Measurements from ENCODE around the gene KAT14.

The KAT14 gene

GRCh38 chr20:18165553-18165952 lies 27.9 kb downstream of the KAT14 start:
- no peak for TF ChIP-seq CSDC2 (CRISPR knock-in tag; IDR thresholded peaks at IDR 0.05)
- no peak for TF ChIP-seq ZFP3 (CRISPR knock-in tag; IDR thresholded peaks at IDR 0.05)
- no peak for TF ChIP-seq ISL1 (CRISPR knock-in tag; IDR thresholded peaks at IDR 0.05)
- no peak for TF ChIP-seq BACH2 (CRISPR knock-in tag; IDR thresholded peaks at IDR 0.05; ENCODE audit: borderline replicate concordance)
- no peak for TF ChIP-seq OSR1 (CRISPR knock-in tag; IDR thresholded peaks at IDR 0.05)
- no peak for TF ChIP-seq ZNF8 (CRISPR knock-in tag; IDR thresholded peaks at IDR 0.05)
- TF ChIP-seq ZNF565 (CRISPR knock-in tag; conservative IDR thresholded peaks at IDR 0.05; ENCODE audit: low read depth) = no peak
- no peak for TF ChIP-seq POU6F1 (CRISPR knock-in tag; IDR thresholded peaks at IDR 0.05; ENCODE audit: borderline replicate concordance, low read depth)
- TF ChIP-seq SNAI2 (CRISPR knock-in tag; IDR thresholded peaks at IDR 0.05) = no peak
- no peak for TF ChIP-seq TCF4 (CRISPR knock-in tag; IDR thresholded peaks at IDR 0.05; ENCODE audit: borderline replicate concordance)
- TF ChIP-seq TOX (CRISPR knock-in tag; IDR thresholded peaks at IDR 0.05; ENCODE audit: borderline replicate concordance) = no peak
- no peak for TF ChIP-seq GLIS3 (CRISPR knock-in tag; IDR thresholded peaks at IDR 0.05)
- TF ChIP-seq CREB5 (CRISPR knock-in tag; IDR thresholded peaks at IDR 0.05; ENCODE audit: low read depth) = no peak
- no peak for TF ChIP-seq PATZ1 (CRISPR knock-in tag; IDR thresholded peaks at IDR 0.05; ENCODE audit: borderline replicate concordance)
- TF ChIP-seq ZC3H10 (CRISPR knock-in tag; IDR thresholded peaks at IDR 0.05) = no peak
- no peak for TF ChIP-seq RARB (CRISPR knock-in tag; IDR thresholded peaks at IDR 0.05)
- TF ChIP-seq ESRRG (CRISPR knock-in tag; IDR thresholded peaks at IDR 0.05) = no peak
- no peak for TF ChIP-seq ZFP30 (CRISPR knock-in tag; IDR thresholded peaks at IDR 0.05)
- no peak for TF ChIP-seq CSRNP3 (CRISPR knock-in tag; IDR thresholded peaks at IDR 0.05)
- ATAC-seq = no peak

GRCh38 chr20:18166241-18166881 lies 28.7 kb downstream of the KAT14 start:
- no peak for ATAC-seq

More at GRCh38 chr20:18166241-18166881, 28.7 kb downstream of the KAT14 start:
- TF ChIP-seq BACH2 (CRISPR knock-in tag; IDR thresholded peaks at IDR 0.05; ENCODE audit: borderline replicate concordance) (no peak), ZNF70 (CRISPR knock-in tag; IDR thresholded peaks at IDR 0.05) (no peak), GLIS3 (CRISPR knock-in tag; IDR thresholded peaks at IDR 0.05) (no peak), TSHZ2 (CRISPR knock-in tag; IDR thresholded peaks at IDR 0.05) (no peak), RARB (CRISPR knock-in tag; IDR thresholded peaks at IDR 0.05) (no peak), ZNF565 (CRISPR knock-in tag; conservative IDR thresholded peaks at IDR 0.05; ENCODE audit: low read depth) (no peak), ZFP3 (CRISPR knock-in tag; IDR thresholded peaks at IDR 0.05) (no peak), CREB5 (CRISPR knock-in tag; IDR thresholded peaks at IDR 0.05; ENCODE audit: low read depth) (no peak), OSR1 (CRISPR knock-in tag; IDR thresholded peaks at IDR 0.05) (no peak), PPARA (CRISPR knock-in tag; IDR thresholded peaks at IDR 0.05; ENCODE audit: borderline replicate concordance) (no peak)
